NAMALWA (cell line): ENCODE data around the gene MAPK8IP3.

Experiments used
- DNase-seq: peaks from one replicate; pipeline ENCODE4 v3.0.0-alpha.2; 2015; ENCODE audit warnings: low spot score

MAPK8IP3 gene

GRCh38 chr16:1812732-1813163 is 106.8 kb downstream of the MAPK8IP3 start:
- DNase-seq = peak; percentile 26

GRCh38 chr16:1815461-1815860 is 109.5 kb downstream of the MAPK8IP3 start:
- DNase-seq = no peak

GRCh38 chr16:1816396-1817275 is 110.6 kb downstream of the MAPK8IP3 start:
- DNase-seq = no peak

GRCh38 chr16:1817276-1817589 is 111.2 kb downstream of the MAPK8IP3 start:
- DNase-seq = no peak

- DNase-seq = no peak
Observed at GRCh38 chr16:1817716-1818115, 111.7 kb downstream of the MAPK8IP3 start.

- DNase-seq = no peak
Observed at GRCh38 chr16:1818204-1818872, 112.3 kb downstream of the MAPK8IP3 start.

GRCh38 chr16:1818873-1819525 is 113.0 kb downstream of the MAPK8IP3 start:
- DNase-seq = no peak

GRCh38 chr16:1819611-1820010 is 113.6 kb downstream of the MAPK8IP3 start:
- no peak for DNase-seq
